CD14-positive monocyte (primary cell): ENCODE results near the gene RANBP3L. TPM values are rescaled to one million over a fixed set of nuclear protein-coding genes. Genes with fewer than 3 reads are reported as not detected.

ENCODE experiments used
- DNase-seq, 3 donors: peaks; one replicate each; pipeline ENCODE4 v3.0.0-alpha.2; 2011 to 2022
- H2AFZ ChIP-seq: 2 replicates; pipeline ENCODE4 v1.6.0; 2012; ENCODE audit warnings: mild to moderate bottlenecking, low read depth, low read length, inconsistent platforms; ENCODE audit not compliant: insufficient read depth, poor library complexity, severe bottlenecking
- H3K27ac ChIP-seq, 2 donors: 1 replicate in 1 of 2; 2 replicates in 1 of 2; pipeline ENCODE4 v1.5.1; 2012 to 2013; ENCODE audit warnings: low read length in 2 of 2, control low read depth in 1 of 2, inconsistent platforms in 1 of 2, low read depth in 1 of 2, mild to moderate bottlenecking in 1 of 2
- H3K27me3 ChIP-seq, 2 donors: one replicate each; pipeline versions ENCODE4 v1.6.0 to v1.6.1; 2011 to 2013; ENCODE audit warnings: low read length in 2 of 2; ENCODE audit not compliant: control insufficient read depth in 2 of 2, insufficient read depth in 2 of 2
- H3K36me3 ChIP-seq, 2 donors: replicated peaks in 1 of 2; 1 replicate in 1 of 2; 2 replicates in 1 of 2; pipeline versions ENCODE4 v1.5.1 to v1.6.1; 2012 to 2013; ENCODE audit warnings: low read length in 2 of 2, control low read depth in 1 of 2, inconsistent platforms in 1 of 2, mild to moderate bottlenecking in 1 of 2; ENCODE audit not compliant: insufficient read depth in 2 of 2, control insufficient read depth in 1 of 2
- H3K4me1 ChIP-seq, 2 donors: 1 replicate in 1 of 2; 2 replicates in 1 of 2; pipeline versions ENCODE4 v1.5.1 to v1.6.1; 2012 to 2013; ENCODE audit warnings: low read length in 2 of 2, control low read depth in 1 of 2, inconsistent platforms in 1 of 2, mild to moderate bottlenecking in 1 of 2, moderate library complexity in 1 of 2; ENCODE audit not compliant: insufficient read depth in 2 of 2, control insufficient read depth in 1 of 2
- H3K4me2 ChIP-seq: replicated peaks from 2 replicates; pipeline ENCODE3; 2012; ENCODE audit warnings: low read length, moderate library complexity, mild to moderate bottlenecking; ENCODE audit not compliant: poor library complexity, severe bottlenecking; ENCODE audit errors: extremely low read depth
- H3K4me3 ChIP-seq, 3 experiments: fragments of 200-600 bp in 1 of 3; sonication (generic) in 1 of 3; replicated peaks in 1 of 3; 1 replicate in 2 of 3; 2 replicates in 1 of 3; pipeline ENCODE4 v1.5.1; 2011 to 2013; ENCODE audit warnings: low read length in 3 of 3, mild to moderate bottlenecking in 3 of 3, control low read depth in 2 of 3, low read depth in 2 of 3, inconsistent platforms in 1 of 3, moderate library complexity in 1 of 3
- H3K79me2 ChIP-seq: 2 replicates; pipeline ENCODE4 v1.6.0; 2012; ENCODE audit warnings: mild to moderate bottlenecking, control low read depth, inconsistent platforms, low read length, moderate library complexity; ENCODE audit not compliant: insufficient read depth
- H3K9ac ChIP-seq: 2 replicates; pipeline ENCODE4 v1.6.0; 2017; ENCODE audit warnings: low read length, mild to moderate bottlenecking; ENCODE audit not compliant: insufficient read depth, poor library complexity, severe bottlenecking
- H3K9me3 ChIP-seq, 2 donors: replicated peaks in 1 of 2; 1 replicate in 1 of 2; 2 replicates in 1 of 2; pipeline versions ENCODE4 v1.5.1 to v1.6.1; 2012 to 2013; ENCODE audit warnings: low read length in 2 of 2, control low read depth in 1 of 2; ENCODE audit not compliant: control insufficient read depth in 1 of 2, insufficient read depth in 1 of 2
- H4K20me1 ChIP-seq: 2 replicates; pipeline ENCODE4 v1.6.0; 2012; ENCODE audit warnings: mild to moderate bottlenecking, low read length, control low read depth, moderate library complexity; ENCODE audit not compliant: insufficient read depth
- H3K27ac Mint-ChIP-seq, 7 donors: one replicate each; pipeline ENCODE4 v1.8.0; 2020; ENCODE audit warnings: mild to moderate bottlenecking in 7 of 7, mixed read lengths in 7 of 7, moderate library complexity in 6 of 7, inconsistent platforms in 2 of 7
- H3K27me3 Mint-ChIP-seq, 3 donors: one replicate each; pipeline ENCODE4 v1.8.0; 2021 to 2022; ENCODE audit warnings: low read depth in 3 of 3, mild to moderate bottlenecking in 3 of 3, mixed read lengths in 3 of 3, moderate library complexity in 3 of 3, inconsistent platforms in 1 of 3
- H3K36me3 Mint-ChIP-seq, 2 donors: one replicate each; pipeline ENCODE4 v1.8.0; 2020; ENCODE audit warnings: mixed read lengths in 2 of 2, inconsistent platforms in 1 of 2, mild to moderate bottlenecking in 1 of 2
- H3K4me1 Mint-ChIP-seq: one replicate; pipeline ENCODE4 v1.8.0; 2020; ENCODE audit warnings: mild to moderate bottlenecking, mixed read lengths
- H3K4me3 Mint-ChIP-seq, 2 donors: one replicate each; pipeline ENCODE4 v1.8.0; 2020; ENCODE audit warnings: mild to moderate bottlenecking in 2 of 2, mixed read lengths in 2 of 2, moderate library complexity in 1 of 2
- H3K9me3 Mint-ChIP-seq, 7 donors: one replicate each; pipeline ENCODE4 v1.8.0; 2020 to 2022; ENCODE audit warnings: mixed read lengths in 7 of 7, mild to moderate bottlenecking in 6 of 7, moderate library complexity in 6 of 7, inconsistent platforms in 2 of 7
- WGBS: methylation state at CpG from one replicate; pipeline ENCODE4 v1.1.5; 2013; ENCODE audit warnings: missing lambda C conversion rate; ENCODE audit not compliant: insufficient coverage; 5-methylcytosine and 5-hydroxymethylcytosine counted together
- intact Hi-C, 2 donors: fragments of 100-400 bp; cut with micrococcal nuclease; formaldehyde crosslinking; loops; one replicate each; pipeline versions ENCODE4 v1.15.0 to v1.15.1; 2023
- polyA plus RNA-seq, 3 donors: library from polyadenylated mRNA; depleted of rRNA in 1 of 3; unstranded in 2 of 3; stranded (reverse) in 1 of 3; fragments of 300-500 nt in 2 of 3; fragments of >200 nt in 1 of 3; fragmentation: Illumina TruSeq in 2 of 3; gene quantifications; 1 replicate in 2 of 3; 2 replicates in 1 of 3; pipeline ENCODE4 v1.2.3, GENCODE V29; 2012 to 2021
- TF ChIP-seq, protein P1 (sequence below): fragments of 200-600 bp; IDR thresholded peaks from one replicate; pipeline ENCODE4 v1.8.0; 2022; ENCODE audit warnings: antibody characterized with exemption, mild to moderate bottlenecking

RANBP3L gene
- polyA plus RNA-seq, 3 donors, result not detected

GRCh38 chr5:36251218-36251617 is 50.5 kb downstream of the RANBP3L start:
- no peaks in the 10 kb centered on the region for H3K4me1 ChIP-seq
- TF ChIP-seq, protein P1, sequence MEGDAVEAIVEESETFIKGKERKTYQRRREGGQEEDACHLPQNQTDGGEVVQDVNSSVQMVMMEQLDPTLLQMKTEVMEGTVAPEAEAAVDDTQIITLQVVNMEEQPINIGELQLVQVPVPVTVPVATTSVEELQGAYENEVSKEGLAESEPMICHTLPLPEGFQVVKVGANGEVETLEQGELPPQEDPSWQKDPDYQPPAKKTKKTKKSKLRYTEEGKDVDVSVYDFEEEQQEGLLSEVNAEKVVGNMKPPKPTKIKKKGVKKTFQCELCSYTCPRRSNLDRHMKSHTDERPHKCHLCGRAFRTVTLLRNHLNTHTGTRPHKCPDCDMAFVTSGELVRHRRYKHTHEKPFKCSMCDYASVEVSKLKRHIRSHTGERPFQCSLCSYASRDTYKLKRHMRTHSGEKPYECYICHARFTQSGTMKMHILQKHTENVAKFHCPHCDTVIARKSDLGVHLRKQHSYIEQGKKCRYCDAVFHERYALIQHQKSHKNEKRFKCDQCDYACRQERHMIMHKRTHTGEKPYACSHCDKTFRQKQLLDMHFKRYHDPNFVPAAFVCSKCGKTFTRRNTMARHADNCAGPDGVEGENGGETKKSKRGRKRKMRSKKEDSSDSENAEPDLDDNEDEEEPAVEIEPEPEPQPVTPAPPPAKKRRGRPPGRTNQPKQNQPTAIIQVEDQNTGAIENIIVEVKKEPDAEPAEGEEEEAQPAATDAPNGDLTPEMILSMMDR, result no peak
- no peaks in the 10 kb centered on the region for H3K27me3 ChIP-seq
- no peaks in the 10 kb centered on the region for H4K20me1 ChIP-seq
- no peak overlapping the region for H3K4me2 ChIP-seq
- no peaks in the 10 kb centered on the region for H3K4me1 Mint-ChIP-seq
- no peaks in the 10 kb centered on the region for H3K9me3 Mint-ChIP-seq
- H3K36me3 ChIP-seq, result no peaks in the 10 kb centered on the region
- no peak overlapping the region for H3K27ac Mint-ChIP-seq
- H3K9ac ChIP-seq, result no peak overlapping the region
- no peak overlapping the region for H3K4me3 Mint-ChIP-seq
- DNase-seq, result no peak
- H3K4me3 ChIP-seq, result no peak overlapping the region
- H3K9me3 ChIP-seq, result no peaks in the 10 kb centered on the region
- intact Hi-C loops, result no loop called here
- H3K79me2 ChIP-seq, result no peaks in the 10 kb centered on the region
- no peak overlapping the region for H3K27ac ChIP-seq
- WGBS, result 100% methylated on average over 2 of the region's 3 CpGs
- no peak overlapping the region for H2AFZ ChIP-seq
- no peaks in the 10 kb centered on the region for H3K36me3 Mint-ChIP-seq
- H3K27me3 Mint-ChIP-seq, result peaks cover 0 to 2% (median 1%) of the 10 kb centered on the region in 3 donors

- TF ChIP-seq, protein P1, result no peak
- Histone ChIP-seq H3K79me2 (no peaks in the 10 kb centered on the region), H3K9ac (no peak overlapping the region), H2AFZ (no peak overlapping the region), H3K27ac (no peak overlapping the region), H3K4me1 (no peaks in the 10 kb centered on the region), H4K20me1 (no peaks in the 10 kb centered on the region), H3K36me3 (no peaks in the 10 kb centered on the region), H3K9me3 (no peaks in the 10 kb centered on the region), H3K4me2 (no peak overlapping the region), H3K27me3 (no peaks in the 10 kb centered on the region), H3K4me3 (no peak overlapping the region)
- Mint-ChIP-seq H3K4me3 (no peak overlapping the region), H3K27ac (no peak overlapping the region), H3K9me3 (peaks cover 0 to 2% (median 0%) of the 10 kb centered on the region in 7 donors), H3K4me1 (no peaks in the 10 kb centered on the region), H3K36me3 (no peaks in the 10 kb centered on the region), H3K27me3 (peaks cover 0 to 4% (median 1%) of the 10 kb centered on the region in 3 donors)
- intact Hi-C loops, result no loop called here
- DNase-seq, result no peak
- no CpG with 5 or more reads among the region's 4 CpGs for WGBS
These were observed 51.3 kb downstream of the RANBP3L start for GRCh38 chr5:36250427-36250826.
